GM18909 (cell line): ENCODE measurements around the gene CEP170.

ENCODE experiments used
- ATAC-seq: cut with Tn5 transposase; IDR thresholded peaks from one replicate; pipeline ENCODE4 v1.9.1; 2021; ENCODE audit warnings: mild to moderate bottlenecking; ENCODE audit not compliant: unreplicated experiment, poor library complexity

The CEP170 gene

DNA sequence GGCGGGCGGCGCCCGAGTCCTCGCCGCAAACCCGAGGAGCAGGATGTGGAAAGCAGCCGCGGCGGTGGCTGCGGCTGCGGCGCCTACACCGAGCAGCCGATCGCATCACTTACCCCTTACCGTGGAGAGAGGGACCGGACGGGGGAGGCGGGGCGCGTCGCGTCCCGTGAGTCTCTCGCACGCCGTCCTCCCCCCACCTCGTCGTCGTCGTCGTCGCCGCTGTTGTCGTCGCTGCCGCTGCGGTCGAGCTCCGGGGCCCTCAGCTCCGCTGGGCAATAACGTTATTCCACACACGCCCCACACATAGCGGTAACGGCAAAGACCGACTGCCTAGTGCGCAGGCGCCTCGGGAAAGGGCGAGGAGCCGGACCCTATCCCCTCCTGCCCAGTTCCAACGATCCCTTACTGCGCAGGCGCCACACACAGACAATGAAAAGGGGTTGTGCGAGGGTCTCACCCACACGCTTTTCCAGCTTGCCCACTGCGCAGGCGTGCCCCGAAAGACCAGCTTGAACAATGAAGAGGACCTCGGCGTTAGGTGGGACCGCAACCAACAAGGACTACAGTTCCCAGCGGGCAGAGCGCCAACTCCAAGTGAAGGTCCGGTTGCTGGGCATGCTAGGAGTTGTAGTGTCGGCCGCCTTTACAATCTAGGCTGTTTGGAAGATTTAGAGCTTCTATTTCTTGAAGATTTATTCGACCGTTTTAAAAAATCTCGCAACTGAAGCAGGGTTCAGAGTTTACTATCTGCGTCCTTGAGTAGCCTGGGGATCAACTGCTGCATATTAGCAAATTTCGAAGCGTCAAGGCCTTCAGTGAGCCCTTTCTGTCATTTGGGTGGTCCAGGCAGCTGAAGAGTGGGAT lies at the start of gene CEP170:
CEP170 (minus strand) TSS at position 355 of the 864 bp plus-strand sequence. CDS start 30,001 bp downstream, outside the sequence.
- ATAC-seq = peak; percentile 66

DNA sequence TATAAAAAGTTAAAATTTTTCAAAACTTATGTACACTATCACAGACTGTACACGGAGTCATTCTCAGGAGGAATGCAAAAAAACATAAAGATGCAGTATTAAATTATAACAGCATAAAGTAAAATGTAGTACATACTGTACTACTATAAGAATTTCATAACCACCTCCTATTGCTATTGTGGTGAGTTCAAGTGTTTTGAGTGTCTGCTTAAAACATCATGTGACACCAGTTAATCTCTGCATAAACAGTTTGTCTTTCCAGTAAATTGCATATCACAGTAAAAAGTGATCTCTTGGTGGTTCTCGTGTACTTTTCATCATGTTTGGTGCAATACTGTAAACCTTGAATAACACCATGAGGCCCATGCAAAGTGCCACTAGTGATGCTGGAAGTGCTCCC lies 46.0 kb upstream of the CEP170 start:
- ATAC-seq = no peak

DNA sequence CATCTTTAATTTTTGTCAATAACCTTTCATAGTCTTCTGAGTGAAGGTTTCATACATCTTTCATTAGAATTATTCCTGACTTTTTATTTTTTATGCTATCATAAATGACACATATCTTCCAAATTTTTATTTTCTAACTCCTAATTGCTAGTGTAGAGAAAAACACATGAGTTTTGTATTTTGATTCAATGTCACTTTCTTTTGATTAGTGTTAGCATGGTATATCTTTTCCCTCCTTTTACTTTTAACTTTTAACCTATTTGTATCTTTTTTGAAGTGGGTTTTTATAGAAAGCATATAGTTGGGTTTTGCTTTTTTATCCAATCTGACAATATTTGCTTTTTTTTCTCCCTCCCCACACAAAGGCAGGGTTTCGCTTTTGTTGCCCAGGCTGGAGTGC lies 44.0 kb upstream of the CEP170 start:
- ATAC-seq = no peak

DNA sequence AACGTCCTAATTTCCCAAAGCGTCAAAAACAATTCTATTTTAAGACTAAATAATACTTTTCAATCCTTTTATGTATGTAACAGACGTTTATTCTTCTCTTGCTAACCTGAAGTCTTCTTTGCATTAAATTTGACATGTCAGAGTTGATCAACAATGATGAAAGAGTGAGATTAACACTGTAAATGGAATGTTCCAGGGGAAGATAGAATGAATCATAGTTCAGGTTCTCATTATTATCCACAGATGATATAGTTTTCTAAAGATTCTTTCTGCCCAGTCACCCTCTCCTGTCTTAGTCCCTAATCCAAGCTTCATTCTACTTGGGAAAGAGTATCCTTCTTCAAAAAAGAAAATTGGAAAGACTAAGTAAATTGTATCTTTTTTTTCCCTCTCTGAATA lies 39.6 kb upstream of the CEP170 start:
- no peak for ATAC-seq

DNA sequence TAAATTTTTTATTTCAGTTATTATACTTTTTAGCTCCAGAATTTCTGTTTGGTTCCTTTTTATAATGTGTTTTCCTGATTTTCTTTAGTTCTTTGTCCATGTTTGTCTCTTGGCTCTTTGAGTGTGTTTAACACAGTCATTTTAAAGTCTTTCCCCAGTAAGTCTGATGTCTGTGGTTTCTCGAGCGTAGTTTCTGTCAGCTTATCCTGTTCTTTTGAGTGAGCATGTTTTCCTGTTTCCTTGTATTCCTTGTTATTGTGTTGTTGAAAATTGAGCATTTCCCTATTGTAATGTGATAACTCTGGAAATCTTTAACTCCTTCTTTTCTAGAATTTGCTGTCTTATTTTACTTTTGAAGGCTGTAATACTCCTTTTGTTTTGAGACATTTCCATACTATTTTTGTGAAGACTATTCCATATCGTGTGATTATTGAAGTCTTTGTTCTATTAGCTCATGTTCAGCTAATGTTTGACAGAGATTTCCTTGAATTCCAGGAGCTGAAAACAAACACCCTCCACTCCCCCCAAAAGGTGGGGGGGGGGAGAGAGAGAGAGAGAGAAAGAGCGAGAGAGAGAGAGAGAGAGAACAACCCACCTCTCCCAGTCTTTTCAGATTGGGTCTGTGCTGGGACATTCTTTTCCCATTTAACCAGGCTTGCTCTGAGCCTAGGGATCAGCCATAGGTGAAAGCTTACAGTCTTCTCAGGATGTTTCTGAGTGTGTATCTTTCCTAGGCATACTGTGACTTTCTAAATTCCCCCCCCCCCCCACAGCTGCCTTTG lies 39.1 kb upstream of the CEP170 start:
- no peak for ATAC-seq

DNA sequence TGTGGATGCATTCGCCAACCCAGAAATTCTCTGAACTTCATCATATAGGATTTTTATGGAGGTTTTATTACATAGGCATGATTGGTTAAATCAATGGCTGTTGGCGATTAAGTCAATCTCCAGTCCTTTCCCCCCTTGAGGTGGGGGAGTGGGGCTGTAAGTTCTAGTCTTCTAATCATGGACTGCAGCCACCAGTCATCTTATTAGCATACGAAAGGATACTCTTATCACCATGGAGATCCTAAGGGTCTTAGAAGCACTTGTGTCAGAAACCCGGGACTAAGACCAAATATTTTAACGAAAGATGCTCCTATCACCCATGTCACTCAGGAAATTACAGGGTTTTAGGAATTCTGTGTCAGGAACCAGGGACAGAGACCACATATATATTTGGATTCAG lies 37.0 kb upstream of the CEP170 start:
- no peak for ATAC-seq

DNA sequence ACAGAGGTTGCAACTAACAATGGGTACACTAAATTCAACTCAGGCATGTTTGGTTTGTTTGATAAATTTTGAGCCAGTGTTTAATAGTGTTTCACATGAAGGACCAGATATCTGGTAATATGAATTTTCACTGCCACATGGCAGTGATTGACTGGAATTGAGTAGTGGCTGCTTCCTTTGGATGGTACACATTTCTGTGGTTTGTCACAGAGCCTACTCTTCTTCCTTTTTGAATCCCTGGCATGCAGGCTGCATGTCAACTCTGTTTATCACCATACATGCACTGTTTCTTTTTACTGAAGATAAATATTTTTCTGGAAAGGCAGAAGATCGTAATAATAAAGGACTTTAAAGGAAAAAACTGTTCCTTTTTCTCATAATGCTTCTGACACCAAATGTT lies 36.2 kb upstream of the CEP170 start:
- no peak for ATAC-seq

DNA sequence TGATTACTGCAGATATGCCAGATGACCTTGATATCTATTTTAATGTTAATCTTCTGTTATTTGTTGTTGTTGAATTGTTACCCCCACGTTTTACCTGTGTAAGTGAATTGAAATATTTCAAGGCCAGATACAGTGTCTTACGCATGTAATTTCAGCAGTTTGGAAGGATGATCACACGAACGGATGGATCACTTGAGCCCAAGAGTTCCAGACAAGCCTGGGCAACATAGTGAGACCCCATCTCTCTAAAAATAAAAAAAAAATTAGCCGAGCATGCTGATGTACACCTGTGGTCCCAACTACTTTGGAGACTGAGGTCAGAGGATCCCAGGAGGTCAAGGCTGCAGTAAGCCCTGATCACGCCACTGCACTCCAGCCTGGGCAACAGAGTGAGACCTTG lies 33.0 kb upstream of the CEP170 start:
- ATAC-seq = no peak

DNA sequence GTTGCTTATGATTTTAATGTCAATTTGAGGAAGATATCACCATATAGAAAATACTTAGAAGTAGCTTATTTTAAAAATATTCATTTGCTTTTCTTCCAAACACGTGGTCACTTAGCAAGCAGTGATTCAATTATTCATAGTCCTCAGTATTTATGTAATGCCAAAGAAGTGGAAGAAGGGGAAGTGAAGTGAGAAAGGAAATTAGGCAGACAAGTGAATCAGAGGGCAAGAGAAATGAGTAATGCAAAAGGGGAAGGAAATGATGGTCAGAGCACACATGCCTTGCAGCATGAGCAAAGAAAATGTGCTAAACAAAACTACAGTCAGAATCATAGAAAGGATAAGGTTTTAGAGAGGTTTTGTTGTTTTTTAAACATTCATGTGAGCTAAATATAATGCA lies 32.6 kb upstream of the CEP170 start:
- peak; percentile 98 for ATAC-seq

DNA sequence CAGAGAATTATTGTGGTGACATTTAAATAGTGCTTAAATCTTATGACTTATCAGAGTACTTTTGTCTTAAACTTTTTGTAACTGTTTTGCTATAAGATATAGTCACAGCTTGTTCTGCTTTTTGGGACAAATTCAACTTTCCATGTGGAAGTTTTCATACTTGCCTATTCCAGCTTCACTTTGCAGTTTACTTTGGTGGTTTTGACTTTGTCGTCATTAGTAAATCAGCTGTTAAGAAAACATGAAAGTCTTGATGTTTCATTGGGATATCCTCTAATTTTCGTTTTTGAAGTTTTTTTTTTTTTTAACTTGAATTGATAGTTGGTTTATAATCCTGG lies 32.0 kb upstream of the CEP170 start:
- no peak for ATAC-seq

DNA sequence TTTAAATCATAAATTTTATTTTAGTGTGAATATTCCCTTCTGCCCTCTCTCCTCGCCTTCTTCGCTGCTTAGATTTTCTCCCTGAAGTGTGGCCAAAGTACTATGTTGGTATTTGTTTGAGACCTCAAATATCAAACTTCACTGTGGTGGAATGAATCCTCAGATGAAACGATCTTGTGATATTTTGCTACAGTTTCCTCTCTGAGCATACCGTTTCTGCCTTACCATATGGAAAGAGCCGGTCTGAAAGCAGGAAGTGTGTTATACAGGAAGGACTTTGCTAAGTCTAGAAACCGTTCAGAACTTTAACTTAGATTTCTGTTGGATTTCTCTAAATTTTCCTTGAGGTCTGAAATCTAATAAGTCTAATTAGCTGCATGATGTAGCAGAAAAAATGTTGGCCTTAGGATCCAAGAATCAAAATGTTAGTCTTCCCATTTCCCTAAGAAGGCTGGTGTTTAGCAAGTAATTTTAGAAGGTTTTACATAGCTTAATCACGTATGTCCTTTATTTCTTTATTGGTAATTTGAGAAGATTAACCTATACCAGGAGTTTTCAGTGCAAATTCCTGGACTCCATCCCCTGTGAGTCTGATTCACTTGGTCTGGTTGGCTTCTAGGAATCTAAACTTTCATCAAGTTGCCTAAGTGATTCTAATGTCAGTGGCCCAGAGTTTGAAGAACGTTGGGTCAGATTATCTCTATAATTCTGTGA lies 31.5 kb upstream of the CEP170 start:
- ATAC-seq = no peak

DNA sequence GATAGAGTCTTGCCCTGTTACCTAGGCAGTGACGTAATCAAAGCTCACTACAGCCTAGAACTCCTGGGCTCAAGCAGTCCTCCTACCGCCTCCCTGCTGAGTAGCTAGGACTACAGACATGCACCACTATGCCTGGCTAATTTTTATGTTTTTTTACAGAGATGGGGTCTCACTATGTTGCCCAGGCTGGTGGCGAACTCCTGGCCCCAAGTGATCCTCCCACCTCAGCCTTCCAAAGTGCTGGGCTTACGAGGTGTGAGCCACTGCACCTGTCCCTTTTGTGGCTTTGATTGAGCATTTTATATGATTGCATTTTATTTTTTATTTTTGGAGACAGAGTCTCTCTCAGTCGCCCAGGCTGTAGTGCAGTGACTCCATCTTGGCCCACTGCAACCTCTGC lies 26.6 kb upstream of the CEP170 start:
- ATAC-seq = no peak

DNA sequence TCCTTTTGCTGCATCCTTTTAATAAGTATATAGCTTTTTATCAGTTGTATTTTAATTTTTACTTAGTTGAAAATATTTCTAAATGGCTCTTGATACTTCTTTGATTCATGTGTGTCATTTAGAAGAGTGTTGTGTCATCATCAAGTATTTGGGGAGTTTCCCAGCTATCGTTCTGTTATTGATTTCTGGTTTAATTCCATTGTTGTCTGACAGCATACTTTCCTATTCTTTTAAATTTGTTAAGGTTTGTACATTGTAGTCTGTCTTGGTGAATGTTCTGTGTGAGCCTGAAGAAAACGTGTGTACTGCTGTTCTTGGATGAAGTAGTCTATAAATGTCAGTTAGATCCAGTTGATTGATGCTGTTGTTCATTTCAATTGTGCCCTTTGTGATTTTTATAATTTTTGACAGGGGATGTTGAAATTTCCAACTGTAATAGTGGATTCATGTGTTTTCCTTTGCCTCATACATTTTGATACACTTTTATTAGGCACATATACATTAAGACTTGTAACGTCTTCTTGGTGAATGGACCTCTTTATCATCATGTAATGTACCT lies 25.6 kb upstream of the CEP170 start:
- ATAC-seq = no peak

DNA sequence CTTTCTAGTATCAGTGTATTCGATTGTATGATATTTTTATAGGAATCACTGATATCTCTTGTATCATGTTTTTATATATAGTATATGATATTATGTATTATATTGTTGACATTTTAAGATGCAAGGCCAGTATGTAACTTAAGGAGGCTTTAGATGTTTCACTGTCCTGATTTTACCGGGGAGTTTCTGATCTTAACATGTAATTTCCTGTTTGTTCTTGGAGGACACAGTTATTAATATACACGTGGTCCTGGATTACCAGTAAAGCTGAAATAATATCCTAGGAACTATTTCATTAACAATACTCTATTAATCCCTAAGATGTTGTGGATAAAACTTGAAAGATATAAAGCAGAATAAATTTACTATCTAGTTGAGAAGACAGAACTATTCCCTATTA lies 20.2 kb upstream of the CEP170 start:
- ATAC-seq = no peak

DNA sequence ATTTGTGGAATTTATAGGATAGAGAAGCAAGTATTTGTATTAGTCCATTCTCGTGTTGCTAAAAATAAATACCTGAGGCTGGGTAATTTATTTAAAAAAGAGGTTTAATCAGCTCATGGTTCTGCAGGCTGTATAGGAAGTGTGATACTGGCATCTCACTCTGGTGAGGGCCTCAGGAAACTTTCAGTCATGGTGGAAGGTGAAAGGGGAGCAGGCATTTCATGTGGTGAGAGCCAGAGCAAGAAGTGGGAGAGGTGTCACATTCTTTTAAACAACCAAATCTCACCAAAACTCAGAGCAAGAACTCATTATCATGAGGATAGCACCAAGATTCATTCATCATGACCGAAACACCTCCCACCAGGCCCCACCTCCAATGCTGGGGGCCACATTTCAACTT lies 18.9 kb upstream of the CEP170 start:
- ATAC-seq = no peak

DNA sequence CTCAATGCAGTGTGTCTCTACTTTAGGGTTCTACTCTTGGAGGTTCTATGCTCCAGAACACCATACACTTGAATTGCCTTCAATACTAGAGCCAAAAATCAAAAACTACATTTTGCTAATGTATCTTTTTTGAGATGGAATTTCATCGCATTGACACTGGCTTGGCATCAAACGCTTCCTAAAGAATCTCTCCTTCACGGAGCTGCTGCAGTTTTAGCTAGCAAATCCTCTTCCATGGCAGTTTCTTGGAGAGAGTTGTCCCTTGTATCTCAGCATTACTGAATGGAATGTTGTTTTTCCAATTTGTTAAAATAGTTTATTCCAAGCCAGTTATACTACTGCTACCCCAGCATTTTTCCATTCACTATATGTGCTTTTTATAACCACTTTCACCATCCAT lies 18.4 kb upstream of the CEP170 start:
- no peak for ATAC-seq

DNA sequence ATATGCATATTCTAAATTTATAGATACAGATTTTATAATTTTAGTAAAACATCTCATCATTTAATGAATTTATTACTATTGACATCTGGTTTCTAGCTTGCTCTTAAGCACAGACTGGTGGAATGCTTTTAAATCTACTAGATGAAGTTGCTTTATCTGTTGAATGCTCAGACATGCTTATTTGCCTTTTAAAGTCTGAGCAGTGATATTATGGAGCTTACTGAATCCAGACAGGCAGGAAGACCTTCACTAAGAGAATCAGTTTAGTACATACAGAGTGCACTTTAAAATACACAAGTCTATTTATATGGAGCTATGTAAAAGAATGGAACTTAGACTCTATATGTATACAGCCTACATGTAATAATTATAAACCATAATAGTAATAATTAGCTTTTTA lies 17.3 kb upstream of the CEP170 start:
- no peak for ATAC-seq

DNA sequence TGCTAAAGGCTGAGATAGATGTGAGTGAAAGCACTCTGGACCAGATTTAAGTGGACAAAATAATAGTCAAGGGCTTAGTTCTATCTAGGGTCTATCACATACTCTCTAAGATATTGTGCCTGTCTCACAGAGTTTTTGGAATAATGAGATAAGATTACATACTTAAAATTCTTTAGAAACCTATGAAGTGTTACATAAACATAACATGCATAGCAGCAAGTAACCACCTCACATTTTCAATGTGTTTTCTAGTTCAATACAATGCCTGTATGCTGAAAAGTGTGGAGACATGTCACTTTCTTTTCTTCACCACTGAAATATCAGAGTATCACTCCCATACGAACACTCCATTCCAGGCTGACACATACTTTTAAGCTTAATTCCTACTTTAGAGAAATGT lies 16.9 kb upstream of the CEP170 start:
- ATAC-seq = no peak

DNA sequence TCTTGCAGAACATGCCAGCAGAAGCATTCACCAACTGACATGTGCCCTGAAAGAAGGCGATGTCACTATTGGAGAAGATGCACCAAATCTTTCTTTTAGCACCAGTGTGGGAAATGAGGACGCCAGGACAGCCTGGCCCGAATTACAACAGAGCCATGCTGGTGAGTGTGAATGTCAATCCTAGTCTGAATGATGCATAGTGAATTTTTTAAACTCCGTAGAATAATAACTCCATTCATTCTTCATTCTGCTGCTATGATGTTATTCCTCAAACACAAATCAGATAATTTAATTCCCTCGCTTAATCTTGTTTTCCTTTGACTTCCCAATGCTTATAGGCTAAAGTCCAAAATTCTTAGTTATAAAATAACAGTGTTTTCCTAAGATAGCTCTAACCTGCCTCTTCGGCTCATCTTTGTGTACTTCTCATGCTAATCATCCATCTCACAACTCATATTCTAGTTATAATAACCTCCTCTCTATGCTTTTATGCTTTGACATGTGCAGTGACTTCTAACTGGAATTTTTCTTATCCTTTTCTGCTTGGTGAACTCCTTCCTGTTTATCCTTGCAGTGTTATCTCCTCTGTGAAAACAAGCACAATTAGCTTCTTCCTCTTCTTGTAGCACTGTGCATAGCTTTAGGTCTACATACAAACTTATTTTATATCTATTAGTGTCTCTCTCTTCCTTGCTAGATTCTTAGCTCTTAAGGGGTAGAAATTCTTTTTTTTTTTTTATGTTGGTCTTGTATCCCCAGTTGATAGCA lies 15.2 kb upstream of the CEP170 start:
- ATAC-seq = no peak

DNA sequence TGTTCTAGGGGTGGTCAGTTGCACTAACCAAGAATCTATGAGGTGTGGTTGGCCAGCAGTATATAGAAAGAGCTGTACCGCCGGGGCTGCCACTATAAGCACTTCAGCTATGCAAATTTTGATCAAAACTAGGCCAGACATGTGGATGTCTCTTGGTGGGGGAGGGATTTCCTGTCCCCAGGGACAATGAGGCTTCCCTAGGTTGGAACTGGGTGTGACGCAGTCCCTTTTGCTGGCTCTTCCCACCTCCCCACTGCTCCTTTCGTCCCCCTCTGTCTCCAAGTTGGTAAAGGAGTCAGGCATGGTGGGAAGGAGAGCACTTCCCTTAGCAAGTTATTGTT lies 14.3 kb upstream of the CEP170 start:
- ATAC-seq = peak; percentile 77
